K562 (cell line): Measurements from ENCODE around the gene CHRNB1. TPM values are rescaled to one million over a fixed set of nuclear protein-coding genes. Genes with fewer than 3 reads are reported as not detected.
A peak's percentile ranks its signal among the peaks of the same experiment; 100 is the strongest.

ENCODE experiments used
- ATAC-seq: fragments of 200-7000 bp; cut with Tn5 transposase; 3 replicates; pipeline ENCODE4 v1.9.1; 2020; ENCODE audit warnings: moderate library complexity
- BruUV-seq: library from RNA; stranded (reverse); fragments of 400-500 nt; replicated peaks from 2 replicates; lab custom pipeline; 2021; lab: Mats Ljungman, UMichigan
- CTCF ChIA-PET: fragments of 300-600 bp; formaldehyde crosslinking; extraction: SDS; loops from one replicate; lab custom pipeline; 2021; ENCODE audit warnings: low intra/inter-chr PET ratio; lab: Yijun Ruan, JAX
- POLR2A ChIA-PET: fragments of 300-600, 350-650 bp; sonication (Branson Sonifier 250); formaldehyde crosslinking; extraction: SDS; loops from one replicate; lab custom pipeline; 2021; ENCODE audit warnings: antibody characterized with exemption, inconsistent platforms; lab: Yijun Ruan, JAX
- DNase-seq, 4 experiments: peaks; one replicate each; pipeline versions ENCODE4 v3.0.0 to v3.0.0-alpha.2; 2011 to 2018; ENCODE audit warnings: low spot score in 3 of 4, mixed read lengths in 3 of 4; ENCODE audit errors: extremely low read depth in 1 of 4
- FAIRE-seq: peaks from 2 replicates; lab custom pipeline; 2011; peaks lifted over from hg19 to GRCh38; lab: Jason Lieb, UNC
- H2AFZ ChIP-seq: 2 replicates; pipeline ENCODE4 v1.6.0; 2011; ENCODE audit warnings: low read depth, low read length, control low read depth, inconsistent platforms
- H3K27ac ChIP-seq: fragments of 200-600 bp; 3 replicates; pipeline ENCODE4 v1.8.0; 2011; ENCODE audit warnings: low read depth, mild to moderate bottlenecking, control low read depth, inconsistent platforms, low read length, moderate library complexity, mixed read lengths; ENCODE audit errors: extremely low read depth
- H3K27me3 ChIP-seq, 2 experiments: fragments of 300-600 bp in 1 of 2; 2 replicates in 1 of 2; 3 replicates in 1 of 2; pipeline versions ENCODE4 v1.6.0 to v1.8.0; 2011; ENCODE audit warnings: inconsistent platforms in 2 of 2, low read length in 2 of 2, mild to moderate bottlenecking in 1 of 2, mixed read lengths in 1 of 2, moderate library complexity in 1 of 2; ENCODE audit not compliant: control insufficient read depth in 2 of 2, insufficient read depth in 2 of 2
- H3K36me3 ChIP-seq: fragments of 300-600 bp; 3 replicates; pipeline ENCODE4 v1.8.0; 2011; ENCODE audit warnings: mild to moderate bottlenecking, low read length, inconsistent platforms; ENCODE audit not compliant: control insufficient read depth, insufficient read depth
- H3K4me1 ChIP-seq, 2 experiments: fragments of 200-600 bp in 1 of 2; replicated peaks in 1 of 2; 2 replicates in 1 of 2; 3 replicates in 1 of 2; pipeline versions ENCODE4 v1.5.1 to v1.8.0; 2011; ENCODE audit warnings: inconsistent platforms in 2 of 2, low read length in 2 of 2, mild to moderate bottlenecking in 1 of 2, mixed read lengths in 1 of 2, moderate library complexity in 1 of 2; ENCODE audit not compliant: control insufficient read depth in 2 of 2, insufficient read depth in 2 of 2
- H3K4me2 ChIP-seq: 2 replicates; pipeline ENCODE4 v1.6.1; 2011; ENCODE audit warnings: low read length, control low read depth, inconsistent platforms, mixed read lengths; ENCODE audit not compliant: insufficient read depth
- H3K4me3 ChIP-seq: fragments of 200-600 bp; sonication (generic), shearing (Covaris generic); 2 replicates; pipeline ENCODE4 v1.5.1; 2016; ENCODE audit warnings: control low read depth, inconsistent platforms
- H3K79me2 ChIP-seq: fragments of 200-600 bp; 3 replicates; pipeline ENCODE4 v1.8.0; 2011; ENCODE audit warnings: low read length, inconsistent platforms; ENCODE audit not compliant: control insufficient read depth, insufficient read depth
- H3K9ac ChIP-seq, 2 experiments: 2 replicates each; pipeline versions ENCODE4 v1.6.0 to v1.6.1; 2011; ENCODE audit warnings: low read depth in 2 of 2, low read length in 2 of 2, control low read depth in 1 of 2, inconsistent platforms in 1 of 2, mild to moderate bottlenecking in 1 of 2, mixed read lengths in 1 of 2; ENCODE audit not compliant: insufficient read depth in 1 of 2
- H3K9me1 ChIP-seq: one replicate; pipeline ENCODE4 v1.6.0; 2011; ENCODE audit warnings: inconsistent platforms, mild to moderate bottlenecking, low read length, moderate library complexity; ENCODE audit not compliant: control insufficient read depth, insufficient read depth
- H3K9me3 ChIP-seq: replicated peaks from 2 replicates; pipeline ENCODE4 v1.5.1; 2011; ENCODE audit warnings: low read depth, low read length, inconsistent platforms; ENCODE audit not compliant: control insufficient read depth, insufficient read depth
- H4K20me1 ChIP-seq: replicated peaks from 2 replicates; pipeline ENCODE4 v1.6.1; 2011; ENCODE audit warnings: low read length, inconsistent platforms, mixed read lengths; ENCODE audit not compliant: control insufficient read depth, insufficient read depth
- CCNT2 ChIP-seq: IDR thresholded peaks from 2 replicates; pipeline ENCODE4 v1.6.1; 2011; ENCODE audit warnings: borderline replicate concordance, low read depth, mild to moderate bottlenecking, moderate library complexity, mixed read lengths, low read length; ENCODE audit not compliant: insufficient read length; ENCODE audit errors: extremely low read depth
- CTCF ChIP-seq, 3 experiments: IDR thresholded peaks in 2 of 3; conservative IDR thresholded peaks in 1 of 3; 2 replicates each; pipeline ENCODE4 v1.5.1; 2011 to 2012; ENCODE audit warnings: low read length in 3 of 3, mild to moderate bottlenecking in 3 of 3, control low read depth in 2 of 3, improper control_type of control experiment in 1 of 3, inconsistent platforms in 1 of 3, low read depth in 1 of 3, mixed read lengths in 1 of 3, moderate library complexity in 1 of 3; ENCODE audit not compliant: insufficient read depth in 2 of 3
- RAD21 ChIP-seq, 2 experiments: fragments of 250-450 bp in 1 of 2; fragments of 450-650 bp in 1 of 2; sonication (Bioruptor Pico) in 1 of 2; formaldehyde crosslinking in 1 of 2; IDR thresholded peaks in 1 of 2; conservative IDR thresholded peaks in 1 of 2; 2 replicates each; pipeline versions ENCODE4 v1.4.0 to v1.8.0; 2020 to 2022; ENCODE audit warnings: mild to moderate bottlenecking in 2 of 2, moderate library complexity in 1 of 2
- REST ChIP-seq, 2 experiments: fragments of 450-650 bp; formaldehyde crosslinking in 1 of 2; IDR thresholded peaks; 2 replicates each; pipeline versions ENCODE4 v1.4.0 to v1.6.1; 2014 to 2020; ENCODE audit warnings: mild to moderate bottlenecking in 2 of 2, borderline replicate concordance in 1 of 2, low read depth in 1 of 2
- SIX5 ChIP-seq, 2 experiments: IDR thresholded peaks; 2 replicates each; pipeline ENCODE4 v1.6.1; 2011; ENCODE audit warnings: low read length in 2 of 2, borderline replicate concordance in 1 of 2, low read depth in 1 of 2, mild to moderate bottlenecking in 1 of 2, moderate library complexity in 1 of 2; ENCODE audit not compliant: insufficient read depth in 1 of 2
- ZBTB9 ChIP-seq: fragments of 450-650 bp; formaldehyde crosslinking; IDR thresholded peaks from 2 replicates; pipeline ENCODE4 v1.4.0; 2020; ENCODE audit warnings: mild to moderate bottlenecking, moderate library complexity
- ZNF354B ChIP-seq: fragments of 250-450 bp; sonication (Bioruptor Pico); IDR thresholded peaks from 2 replicates; pipeline ENCODE4 v1.4.0; 2020
- WGBS: fragments of 100-300 bp; shearing (Covaris generic); methylation state at CpG from one replicate; pipeline ENCODE4 v1.1.6; 2016; ENCODE audit warnings: low coverage, mixed read lengths; ENCODE audit not compliant: insufficient coverage; ENCODE audit errors: missing lambda C conversion rate; 5-methylcytosine and 5-hydroxymethylcytosine counted together
- in situ Hi-C: fragments of 300-500 bp; cut with MboI; formaldehyde crosslinking; loops from 4 replicates; pipeline ENCODE4 v1.15.0; 2018; ENCODE audit warnings: inconsistent platforms, mixed read lengths
- intact Hi-C: fragments of 100-400 bp; cut with micrococcal nuclease; formaldehyde crosslinking; loops from 2 replicates; pipeline ENCODE4 v1.14.2; 2022
- polyA plus RNA-seq, 8 experiments: library from polyadenylated mRNA; depleted of rRNA in 4 of 8; stranded (reverse) in 5 of 8; unstranded in 3 of 8; fragments of >200 nt; fragmentation: Nextera tagmentation in 2 of 8; fragmentation: Illumina TruSeq in 1 of 8; extraction: Ambion mirVana in 2 of 8; extraction: Trizol in 1 of 8; gene quantifications; 2 replicates each; pipeline versions ENCODE4 v1.2.1 to v1.2.3, GENCODE V29; 2011 to 2014; ENCODE audit warnings: inconsistent platforms in 1 of 8, missing spikeins in 1 of 8
- total RNA-seq, 7 experiments: library from RNA; depleted of rRNA in 6 of 7; stranded (reverse); fragments of >200 nt in 6 of 7; fragmentation: Illumina TruSeq in 2 of 7; extraction: Trizol in 2 of 7; gene quantifications; 2 replicates each; pipeline versions ENCODE4 v1.2.1 to v1.2.3, GENCODE V29; 2011 to 2021; ENCODE audit warnings: low replicate concordance in 1 of 7

Gene CHRNB1
- total and polyA plus RNA-seq, 9 of the 15 experiments (the other 6 are each of a cell fraction or from before 2014, with no cell fraction given), result 4.7 to 12.3 (median 6.8) TPM

GRCh38 chr17:7416323-7416722 is 28.5 kb upstream of the CHRNB1 start:
- in situ Hi-C loops (no loop called here), intact Hi-C loops (no loop called here)
- Histone ChIP-seq H3K4me1 (peaks cover 0 to 13% of the 10 kb centered on the region in 2 experiments; a peak in 2 of 5 replicates), H3K9me3 (no peaks in the 10 kb centered on the region), H3K9ac (no peak overlapping the region), H4K20me1 (no peaks in the 10 kb centered on the region), H3K27me3 (no peaks in the 10 kb centered on the region), H3K4me2 (no peak overlapping the region), H3K27ac (no peak overlapping the region), H2AFZ (no peak overlapping the region), H3K36me3 (no peaks in the 10 kb centered on the region), H3K4me3 (no peak overlapping the region), H3K79me2 (no peaks in the 10 kb centered on the region), H3K9me1 (no peaks in the 10 kb centered on the region)
- FAIRE-seq, result no peak
- TF ChIP-seq CTCF (IDR thresholded peaks at IDR 0.05 in 2 of 3, conservative IDR thresholded peaks at IDR 0.05 in 1 of 3; ENCODE audit: insufficient read depth in 2 of 3, low read depth in 1 of 3, low read length in 3 of 3) (peak in 2 of 3 experiments; percentile 26 to 31; a peak in 2 of 6 replicates), ZBTB9 (no peak), RAD21 (CRISPR knock-in tag; conservative IDR thresholded peaks at IDR 0.05 in 1 of 2, IDR thresholded peaks at IDR 0.05 in 1 of 2) (peak in 1 of 2 experiments; percentile 16; a peak in 1 of 4 replicates), ZNF354B (no peak), CCNT2 (no peak), REST (IDR thresholded peaks at IDR 0.05; ENCODE audit: borderline replicate concordance) (peak; percentile 27; the same call in 1 of the 2 replicates), REST (CRISPR knock-in tag; IDR thresholded peaks at IDR 0.05; ENCODE audit: low read depth) (no peak), SIX5 (IDR thresholded peaks at IDR 0.05; ENCODE audit: borderline replicate concordance in 1 of 2, insufficient read depth in 1 of 2, low read depth in 1 of 2, low read length in 2 of 2) (no peak)
- 42% methylated on average over 2 of the region's 6 CpGs for WGBS
- DNase-seq, result no peak
- ATAC-seq, result no peak; the same call in 2 of the 3 replicates
- ChIA-PET CTCF (no interaction called here), POLR2A (no interaction called here)
- BruUV-seq, result no TSS peak
